Anterior cingulate cortex (tissue), 58 donors: ENCODE measurements around the gene FBLN1.
"Not testable (repeated sequence)": the region's sequence is repeated elsewhere in the genome, so short reads cannot be mapped to it uniquely, and the experiment has no call there.

ENCODE experiments used
- DNase-seq, 58 donors: peaks; one replicate each; lab custom pipeline; 2025; lab: John Stamatoyannopoulos, UW

FBLN1 gene

GRCh38 chr22:45476814-45477213 lies 25.9 kb upstream of the FBLN1 start:
- DNase-seq, result no peak

GRCh38 chr22:45477366-45478107 lies 25.1 kb upstream of the FBLN1 start:
- DNase-seq, result no peak

- no peak for DNase-seq
These were observed 24.4 kb upstream of the FBLN1 start for GRCh38 chr22:45478108-45478771.

- DNase-seq, result no peak
These were observed 22.0 kb upstream of the FBLN1 start for GRCh38 chr22:45480717-45481116.

- DNase-seq, result no peak
These were observed 21.0 kb upstream of the FBLN1 start for GRCh38 chr22:45481661-45482060.

- DNase-seq, result no peak
These were observed 20.5 kb upstream of the FBLN1 start for GRCh38 chr22:45482169-45482568.

GRCh38 chr22:45483319-45483718 lies 19.4 kb upstream of the FBLN1 start:
- no peak for DNase-seq

GRCh38 chr22:45483918-45484499 lies 18.7 kb upstream of the FBLN1 start:
- no peak for DNase-seq

GRCh38 chr22:45484742-45485141 lies 17.9 kb upstream of the FBLN1 start:
- no peak for DNase-seq

GRCh38 chr22:45485261-45485660 lies 17.4 kb upstream of the FBLN1 start:
- no peak for DNase-seq

- no peak for DNase-seq
These were observed 13.8 kb upstream of the FBLN1 start for GRCh38 chr22:45488764-45489370.

GRCh38 chr22:45490836-45491235 lies 11.8 kb upstream of the FBLN1 start:
- no peak for DNase-seq

- DNase-seq, result no peak
These were observed 10.8 kb upstream of the FBLN1 start for GRCh38 chr22:45491841-45492240.

GRCh38 chr22:45493286-45493771 lies 9.4 kb upstream of the FBLN1 start:
- DNase-seq, result peak in 3 of 58 donors; percentile 21 to 24 (median 24)

- not testable (repeated sequence) for DNase-seq
These were observed 8.4 kb upstream of the FBLN1 start for GRCh38 chr22:45494306-45494705.

- DNase-seq, result not testable (repeated sequence)
These were observed 7.1 kb upstream of the FBLN1 start for GRCh38 chr22:45495616-45496015.

GRCh38 chr22:45496451-45496941 lies 6.2 kb upstream of the FBLN1 start:
- DNase-seq, result no peak

GRCh38 chr22:45497351-45498145 lies 5.1 kb upstream of the FBLN1 start:
- no peak for DNase-seq

- no peak for DNase-seq
These were observed 2.9 kb upstream of the FBLN1 start for GRCh38 chr22:45499746-45500145.
